IMR-90 (cell line): ENCODE data around the gene GAPVD1. TPM values are rescaled to one million over a fixed set of nuclear protein-coding genes. Genes with fewer than 3 reads are reported as not detected.
A peak's percentile ranks its signal among the peaks of the same experiment; 100 is the strongest.

Experiments used
- ATAC-seq: fragments of 200-7000 bp; cut with Tn5 transposase; 2 replicates; pipeline ENCODE4 v1.9.1; 2020; ENCODE audit warnings: low read depth, mild to moderate bottlenecking, moderate library complexity
- BruUV-seq: library from RNA; stranded (reverse); fragments of 400-500 nt; replicated peaks from 2 replicates; lab custom pipeline; 2021; lab: Mats Ljungman, UMichigan
- CTCF ChIA-PET: fragments of 300-600 bp; formaldehyde crosslinking; extraction: SDS; loops from one replicate; lab custom pipeline; 2021; ENCODE audit warnings: antibody characterized with exemption; lab: Yijun Ruan, JAX
- POLR2A ChIA-PET: fragments of 300-600 bp; sonication (Branson Sonifier 250); formaldehyde crosslinking; loops from one replicate; lab custom pipeline; 2022; ENCODE audit warnings: antibody characterized with exemption; ENCODE audit not compliant: unreplicated experiment; lab: Charles Lee
- DNase-seq: peaks from one replicate; pipeline ENCODE4 v3.0.0; 2013
- H2AFZ ChIP-seq: replicated peaks from 2 replicates; pipeline ENCODE3; 2013; ENCODE audit warnings: low read length, mild to moderate bottlenecking; ENCODE audit not compliant: poor library complexity
- H2AK5ac ChIP-seq: 2 replicates; pipeline ENCODE4 v1.6.1; 2013; ENCODE audit warnings: low read depth, low read length, inconsistent platforms
- H2AK9ac ChIP-seq: replicated peaks from 2 replicates; pipeline ENCODE3; 2013; ENCODE audit warnings: mild to moderate bottlenecking, low read depth, low read length, moderate library complexity; ENCODE audit not compliant: poor library complexity
- H2BK120ac ChIP-seq: 2 replicates; pipeline ENCODE4 v1.6.1; 2013; ENCODE audit warnings: low read depth, low read length, inconsistent platforms
- H2BK15ac ChIP-seq: 3 replicates; pipeline ENCODE4 v1.6.1; 2013; ENCODE audit warnings: low read depth, low read length, inconsistent platforms
- H2BK20ac ChIP-seq: 2 replicates; pipeline ENCODE4 v1.6.1; 2013; ENCODE audit warnings: low read depth, mild to moderate bottlenecking, inconsistent platforms, low read length, moderate library complexity
- H2BK5ac ChIP-seq: 2 replicates; pipeline ENCODE4 v1.6.1; 2013; ENCODE audit warnings: mild to moderate bottlenecking, low read depth, low read length, inconsistent platforms; ENCODE audit not compliant: poor library complexity, severe bottlenecking
- H3K14ac ChIP-seq: replicated peaks from 2 replicates; pipeline ENCODE4 v1.6.1; 2013; ENCODE audit warnings: low read depth, low read length, inconsistent platforms
- H3K18ac ChIP-seq: 2 replicates; pipeline ENCODE4 v1.6.1; 2013; ENCODE audit warnings: low read depth, low read length, control low read depth
- H3K23ac ChIP-seq: 2 replicates; pipeline ENCODE4 v1.6.1; 2013; ENCODE audit warnings: low read depth, low read length, inconsistent platforms
- H3K27ac ChIP-seq: 2 replicates; pipeline ENCODE4 v1.5.1; 2013; ENCODE audit warnings: mild to moderate bottlenecking, control low read depth, low read length; ENCODE audit not compliant: insufficient read depth
- H3K27me3 ChIP-seq: 2 replicates; pipeline ENCODE4 v1.6.1; 2013; ENCODE audit warnings: low read length; ENCODE audit not compliant: control insufficient read depth, insufficient read depth
- H3K36me3 ChIP-seq: 2 replicates; pipeline ENCODE4 v1.6.1; 2013; ENCODE audit warnings: low read length, mixed read lengths; ENCODE audit not compliant: control insufficient read depth, insufficient read depth
- H3K4ac ChIP-seq: 2 replicates; pipeline ENCODE4 v1.6.1; 2013; ENCODE audit warnings: low read depth, low read length, inconsistent platforms
- H3K4me1 ChIP-seq: 2 replicates; pipeline ENCODE4 v1.6.1; 2013; ENCODE audit warnings: low read length, mixed read lengths; ENCODE audit not compliant: control insufficient read depth, insufficient read depth
- H3K4me2 ChIP-seq: 2 replicates; pipeline ENCODE4 v1.6.1; 2013; ENCODE audit warnings: low read depth, mild to moderate bottlenecking, control low read depth, low read length, moderate library complexity
- H3K4me3 ChIP-seq: 2 replicates; pipeline ENCODE4 v1.5.1; 2013; ENCODE audit warnings: low read depth, mild to moderate bottlenecking, control low read depth, low read length, moderate library complexity; ENCODE audit not compliant: insufficient read depth
- H3K56ac ChIP-seq: 2 replicates; pipeline ENCODE4 v1.6.1; 2013; ENCODE audit warnings: low read length, inconsistent platforms; ENCODE audit not compliant: insufficient read depth; ENCODE audit errors: extremely low read depth
- H3K79me1 ChIP-seq, 2 experiments: 2 replicates each; pipeline ENCODE4 v1.6.1; 2013; ENCODE audit warnings: low read length in 2 of 2, inconsistent platforms in 1 of 2, low read depth in 1 of 2
- H3K9ac ChIP-seq: 2 replicates; pipeline ENCODE4 v1.6.1; 2013; ENCODE audit warnings: low read depth, low read length, control low read depth
- H3K9me1 ChIP-seq: 2 replicates; pipeline ENCODE4 v1.6.1; 2013; ENCODE audit warnings: low read length, inconsistent platforms; ENCODE audit not compliant: insufficient read depth
- H3K9me3 ChIP-seq: 2 replicates; pipeline ENCODE4 v1.6.1; 2013; ENCODE audit warnings: low read length; ENCODE audit not compliant: control insufficient read depth, insufficient read depth
- H4K20me1 ChIP-seq: 2 replicates; pipeline ENCODE4 v1.6.1; 2013; ENCODE audit warnings: low read length, inconsistent platforms; ENCODE audit not compliant: insufficient read depth
- H4K5ac ChIP-seq: 2 replicates; pipeline ENCODE4 v1.6.1; 2013; ENCODE audit warnings: mild to moderate bottlenecking, low read depth, low read length, control low read depth
- H4K8ac ChIP-seq, 2 experiments: 2 replicates each; pipeline ENCODE4 v1.6.1; 2013; ENCODE audit warnings: low read depth in 2 of 2, low read length in 2 of 2, control low read depth in 1 of 2, inconsistent platforms in 1 of 2
- H4K91ac ChIP-seq: 2 replicates; pipeline ENCODE4 v1.6.1; 2013; ENCODE audit warnings: low read depth, low read length, inconsistent platforms; ENCODE audit not compliant: insufficient read depth
- BHLHE40 ChIP-seq: fragments of 150-350 bp; IDR thresholded peaks from 2 replicates; pipeline ENCODE4 v1.6.1; 2016; ENCODE audit warnings: mild to moderate bottlenecking, low read depth, low read length
- FOS ChIP-seq: fragments of 150-350 bp; IDR thresholded peaks from 2 replicates; pipeline ENCODE4 v1.6.1; 2016; ENCODE audit warnings: low read depth, low read length
- MAFK ChIP-seq: IDR thresholded peaks from 2 replicates; pipeline ENCODE4 v1.6.1; 2012; ENCODE audit warnings: low read depth, low read length, improper control_type of control experiment
- MAZ ChIP-seq: IDR thresholded peaks from 2 replicates; pipeline ENCODE4 v1.6.1; 2012; ENCODE audit warnings: low read depth, mild to moderate bottlenecking, low read length, improper control_type of control experiment, moderate library complexity, borderline replicate concordance
- MXI1 ChIP-seq: IDR thresholded peaks from 2 replicates; pipeline ENCODE4 v1.6.1; 2012; ENCODE audit warnings: low read depth, mild to moderate bottlenecking, low read length, moderate library complexity, borderline replicate concordance
- NFE2L2 ChIP-seq: fragments of 150-350 bp; IDR thresholded peaks from 2 replicates; pipeline ENCODE4 v1.6.1; 2016; ENCODE audit warnings: low read depth, mild to moderate bottlenecking, low read length
- POLR2A ChIP-seq: IDR thresholded peaks from 2 replicates; pipeline ENCODE4 v1.6.1; 2012; ENCODE audit warnings: mild to moderate bottlenecking, low read depth, low read length
- RAD21 ChIP-seq: IDR thresholded peaks from 2 replicates; pipeline ENCODE4 v1.6.1; 2012; ENCODE audit warnings: low read length, improper control_type of control experiment
- RCOR1 ChIP-seq: IDR thresholded peaks from 2 replicates; pipeline ENCODE4 v1.6.1; 2012; ENCODE audit warnings: mild to moderate bottlenecking, low read length, improper control_type of control experiment; ENCODE audit not compliant: insufficient replicate concordance
- SMC3 ChIP-seq: fragments of 150-350 bp; IDR thresholded peaks from 2 replicates; pipeline ENCODE4 v1.6.1; 2016; ENCODE audit warnings: low read depth, mild to moderate bottlenecking, antibody characterized with exemption, low read length, moderate library complexity
- WGBS, 2 experiments: methylation state at CpG; one replicate each; pipeline versions ENCODE4 v1.1.5 to v1.1.7; 2013; ENCODE audit warnings: missing lambda C conversion rate in 2 of 2; ENCODE audit not compliant: insufficient read length in 1 of 2; ENCODE audit errors: extremely low coverage in 2 of 2; 5-methylcytosine and 5-hydroxymethylcytosine counted together
- dilution Hi-C: fragments of 300-500 bp; cut with HindIII; formaldehyde crosslinking; loops from one replicate; pipeline ENCODE4 v1.14.3; 2018; ENCODE audit warnings: low sequenced_read_pairs; ENCODE audit not compliant: unreplicated experiment
- in situ Hi-C: fragments of 300-500 bp; cut with MboI; formaldehyde crosslinking; loops from 3 replicates; pipeline ENCODE4 v1.14.3; 2019; ENCODE audit warnings: low sequenced_read_pairs, inconsistent platforms, mixed read lengths
- intact Hi-C: fragments of 100-400 bp; cut with micrococcal nuclease; formaldehyde crosslinking; loops from 2 replicates; pipeline ENCODE4 v1.10.0; 2022
- polyA plus RNA-seq, 3 experiments: library from polyadenylated mRNA; depleted of rRNA; stranded (reverse); fragments of >200 nt; gene quantifications; 2 replicates each; pipeline ENCODE4 v1.2.3, GENCODE V29; 2012; ENCODE audit warnings: low replicate concordance in 1 of 3
- total RNA-seq: library from RNA; depleted of rRNA; stranded (reverse); fragments of >200 nt; gene quantifications from 2 replicates; pipeline ENCODE4 v1.2.3, GENCODE V29; 2012
- TF ChIP-seq, protein P1 (sequence below): conservative IDR thresholded peaks from 2 replicates; pipeline ENCODE4 v1.5.1; 2012; ENCODE audit warnings: mild to moderate bottlenecking, low read depth, low read length, improper control_type of control experiment
- TF ChIP-seq, protein P2 (sequence below): fragments of 150-350 bp; IDR thresholded peaks from 2 replicates; pipeline ENCODE4 v1.6.1; 2017; ENCODE audit warnings: mild to moderate bottlenecking, antibody characterized with exemption, low read length, low read depth
- TF ChIP-seq, protein P3 (sequence below): fragments of 150-350 bp; IDR thresholded peaks from 2 replicates; pipeline ENCODE4 v1.6.1; 2016; ENCODE audit warnings: low read depth, mild to moderate bottlenecking, low read length, moderate library complexity, borderline replicate concordance

GAPVD1 gene
- total and polyA plus RNA-seq, 2 of the 4 experiments (the other 2 are of a cell fraction): 13.8 to 50.9 TPM

DNA sequence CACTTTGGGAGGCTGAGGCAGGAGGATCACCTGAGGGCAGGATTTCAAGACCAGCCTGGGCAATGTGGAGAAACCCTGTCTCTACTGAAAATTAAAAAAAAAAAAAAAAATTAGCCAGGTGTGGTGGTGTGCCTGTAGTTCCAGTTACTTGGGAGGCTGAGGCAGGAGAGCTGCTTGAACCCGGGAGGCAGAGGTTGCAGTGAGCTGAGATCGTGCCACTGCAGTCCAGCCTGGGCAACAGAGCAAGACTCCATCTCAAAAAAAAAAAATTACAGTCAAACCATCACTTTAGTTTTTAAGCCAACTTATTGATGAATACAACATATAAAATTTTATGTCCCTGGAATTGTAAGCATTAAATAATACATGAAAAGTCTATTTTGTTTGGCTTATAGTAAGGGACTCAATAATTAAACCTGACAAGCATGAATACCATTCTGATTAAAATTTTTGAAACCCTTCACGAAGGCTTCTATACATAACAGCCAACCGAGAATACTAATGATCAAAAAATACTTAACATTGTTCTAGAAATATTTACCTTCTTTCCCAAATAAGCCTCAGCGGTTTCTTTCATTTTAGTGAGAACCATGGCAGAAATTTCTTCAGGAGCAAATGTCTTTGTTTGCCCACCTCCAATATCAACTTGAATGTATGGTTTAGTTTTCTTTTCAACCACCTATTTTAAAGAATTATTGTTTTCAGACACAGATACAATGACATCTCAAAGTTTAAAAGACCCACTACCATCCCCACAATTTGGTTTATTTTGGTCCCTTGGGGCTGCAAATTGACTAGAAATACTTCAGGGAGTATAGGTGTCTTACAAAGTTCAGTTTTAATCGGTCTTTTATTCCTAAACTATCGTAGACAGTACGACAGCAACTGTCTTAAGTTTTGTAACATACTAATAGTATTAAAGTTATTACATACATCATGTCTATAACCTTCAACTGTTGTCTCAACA lies 21.7 kb upstream of the GAPVD1 start:
- Histone ChIP-seq H2AK5ac (no peak overlapping the region), H3K56ac (peak overlapping the region; percentile 77), H2BK5ac (peak overlapping the region; percentile 52), H3K9me1 (no peaks in the 10 kb centered on the region; the same call in 1 of the 2 replicates), H4K91ac (0 out of 2 replicates have a peak overlapping the region, but pooled peaks have one; percentile 86), H2AFZ (no peak overlapping the region), H3K4me2 (peak overlapping the region; percentile 76), H3K9ac (peak overlapping the region; percentile 94), H3K4ac (peak overlapping the region; percentile 88; the same call in 1 of the 2 replicates), H3K79me1 (peaks cover 8 to 42% of the 10 kb centered on the region in 2 experiments), H2AK9ac (no peak overlapping the region), H4K8ac (no peak overlapping the region; a peak in 1 of 4 replicates), H3K14ac (peak overlapping the region; percentile 99), H2BK120ac (no peak overlapping the region), H2BK20ac (no peak overlapping the region), H3K9me3 (no peaks in the 10 kb centered on the region), H2BK15ac (0 out of 3 replicates have a peak overlapping the region, but pooled peaks have one; percentile 20), H3K27ac (peak overlapping the region; percentile 81; the same call in 1 of the 2 replicates), H3K4me1 (peaks cover 4% of the 10 kb centered on the region), H3K23ac (peak overlapping the region; percentile 93), H3K18ac (no peak overlapping the region), H3K4me3 (peak overlapping the region; percentile 80), H4K5ac (no peak overlapping the region), H3K27me3 (no peaks in the 10 kb centered on the region), H4K20me1 (peaks cover 62% of the 10 kb centered on the region), H3K36me3 (peaks cover 33% of the 10 kb centered on the region)
- DNase-seq (no peak), ATAC-seq (no peak)
- BruUV-seq: no TSS peak
- no CpG with 5 or more reads among the region's 8 CpGs for WGBS, 2 experiments
- dilution Hi-C loops (no loop called here), intact Hi-C loops (no loop called here), in situ Hi-C loops (no loop called here)
- ChIA-PET CTCF (no interaction called here), POLR2A (no interaction called here)
- no peak for TF ChIP-seq RCOR1
- no peak for TF ChIP-seq BHLHE40
- TF ChIP-seq SMC3: no peak
- TF ChIP-seq NFE2L2: no peak
- TF ChIP-seq RAD21: no peak
- TF ChIP-seq, protein P1, sequence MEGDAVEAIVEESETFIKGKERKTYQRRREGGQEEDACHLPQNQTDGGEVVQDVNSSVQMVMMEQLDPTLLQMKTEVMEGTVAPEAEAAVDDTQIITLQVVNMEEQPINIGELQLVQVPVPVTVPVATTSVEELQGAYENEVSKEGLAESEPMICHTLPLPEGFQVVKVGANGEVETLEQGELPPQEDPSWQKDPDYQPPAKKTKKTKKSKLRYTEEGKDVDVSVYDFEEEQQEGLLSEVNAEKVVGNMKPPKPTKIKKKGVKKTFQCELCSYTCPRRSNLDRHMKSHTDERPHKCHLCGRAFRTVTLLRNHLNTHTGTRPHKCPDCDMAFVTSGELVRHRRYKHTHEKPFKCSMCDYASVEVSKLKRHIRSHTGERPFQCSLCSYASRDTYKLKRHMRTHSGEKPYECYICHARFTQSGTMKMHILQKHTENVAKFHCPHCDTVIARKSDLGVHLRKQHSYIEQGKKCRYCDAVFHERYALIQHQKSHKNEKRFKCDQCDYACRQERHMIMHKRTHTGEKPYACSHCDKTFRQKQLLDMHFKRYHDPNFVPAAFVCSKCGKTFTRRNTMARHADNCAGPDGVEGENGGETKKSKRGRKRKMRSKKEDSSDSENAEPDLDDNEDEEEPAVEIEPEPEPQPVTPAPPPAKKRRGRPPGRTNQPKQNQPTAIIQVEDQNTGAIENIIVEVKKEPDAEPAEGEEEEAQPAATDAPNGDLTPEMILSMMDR: no peak
- TF ChIP-seq, protein P2, sequence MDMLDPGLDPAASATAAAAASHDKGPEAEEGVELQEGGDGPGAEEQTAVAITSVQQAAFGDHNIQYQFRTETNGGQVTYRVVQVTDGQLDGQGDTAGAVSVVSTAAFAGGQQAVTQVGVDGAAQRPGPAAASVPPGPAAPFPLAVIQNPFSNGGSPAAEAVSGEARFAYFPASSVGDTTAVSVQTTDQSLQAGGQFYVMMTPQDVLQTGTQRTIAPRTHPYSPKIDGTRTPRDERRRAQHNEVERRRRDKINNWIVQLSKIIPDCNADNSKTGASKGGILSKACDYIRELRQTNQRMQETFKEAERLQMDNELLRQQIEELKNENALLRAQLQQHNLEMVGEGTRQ: no peak
- TF ChIP-seq MAZ: no peak
- no peak for TF ChIP-seq FOS
- TF ChIP-seq POLR2A: no peak
- TF ChIP-seq, protein P3, sequence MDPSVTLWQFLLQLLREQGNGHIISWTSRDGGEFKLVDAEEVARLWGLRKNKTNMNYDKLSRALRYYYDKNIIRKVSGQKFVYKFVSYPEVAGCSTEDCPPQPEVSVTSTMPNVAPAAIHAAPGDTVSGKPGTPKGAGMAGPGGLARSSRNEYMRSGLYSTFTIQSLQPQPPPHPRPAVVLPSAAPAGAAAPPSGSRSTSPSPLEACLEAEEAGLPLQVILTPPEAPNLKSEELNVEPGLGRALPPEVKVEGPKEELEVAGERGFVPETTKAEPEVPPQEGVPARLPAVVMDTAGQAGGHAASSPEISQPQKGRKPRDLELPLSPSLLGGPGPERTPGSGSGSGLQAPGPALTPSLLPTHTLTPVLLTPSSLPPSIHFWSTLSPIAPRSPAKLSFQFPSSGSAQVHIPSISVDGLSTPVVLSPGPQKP: no peak
- no peak for TF ChIP-seq MXI1
- no peak for TF ChIP-seq MAFK
